ENCODE results near the gene ING5.

- TF ChIP-seq YY1 (IDR thresholded peaks at IDR 0.05; ENCODE audit: extremely low read depth, insufficient replicate concordance, low read depth, low read length) (no peak), CTCF (IDR thresholded peaks at IDR 0.05 in 2 of 3, conservative IDR thresholded peaks at IDR 0.05 in 1 of 3; ENCODE audit: borderline replicate concordance in 1 of 3, insufficient read depth in 1 of 3, low read depth in 2 of 3, low read length in 2 of 3) (no peak), RAD21 (IDR thresholded peaks at IDR 0.05; ENCODE audit: low read depth) (no peak)
Observed at GRCh38 chr2:241770936-241771285, 69.1 kb downstream of the ING5 start.
